Measurements from ENCODE around the gene CTSL.

Gene CTSL

GRCh38 chr9:87701931-87702421, 23.9 kb upstream of the CTSL start:
- DNase-seq = no peak

GRCh38 chr9:87702921-87703320, 23.0 kb upstream of the CTSL start:
- DNase-seq = no peak

- DNase-seq = no peak
Observed at GRCh38 chr9:87703636-87704276, 22.2 kb upstream of the CTSL start.

GRCh38 chr9:87704342-87704741, 21.6 kb upstream of the CTSL start:
- no peak for DNase-seq

- no peak for DNase-seq
Observed at GRCh38 chr9:87706066-87706739, 19.7 kb upstream of the CTSL start.

- no peak for DNase-seq
Observed at GRCh38 chr9:87707805-87708506, 18.0 kb upstream of the CTSL start.

GRCh38 chr9:87708546-87708945, 17.4 kb upstream of the CTSL start:
- no peak for DNase-seq

GRCh38 chr9:87708986-87709728, 16.8 kb upstream of the CTSL start:
- no peak for DNase-seq

- no peak for DNase-seq
Observed at GRCh38 chr9:87710443-87710842, 15.5 kb upstream of the CTSL start.

- no peak for DNase-seq
Observed at GRCh38 chr9:87711857-87712800, 13.8 kb upstream of the CTSL start.

GRCh38 chr9:87712801-87713277, 13.1 kb upstream of the CTSL start:
- no peak for DNase-seq

GRCh38 chr9:87713278-87713987, 12.5 kb upstream of the CTSL start:
- no peak for DNase-seq

- no peak for DNase-seq
Observed at GRCh38 chr9:87713988-87714330, 12.0 kb upstream of the CTSL start.

GRCh38 chr9:87714819-87715218, 11.1 kb upstream of the CTSL start:
- DNase-seq = no peak

- no peak for DNase-seq
Observed at GRCh38 chr9:87716141-87716540, 9.8 kb upstream of the CTSL start.

- no peak for DNase-seq
Observed at GRCh38 chr9:87717456-87717855, 8.5 kb upstream of the CTSL start.

GRCh38 chr9:87718231-87718630, 7.7 kb upstream of the CTSL start:
- no peak for DNase-seq

GRCh38 chr9:87718852-87719612, 6.9 kb upstream of the CTSL start:
- DNase-seq = no peak

- no peak for DNase-seq
Observed at GRCh38 chr9:87720173-87720572, 5.7 kb upstream of the CTSL start.

GRCh38 chr9:87722393-87723088, 3.4 kb upstream of the CTSL start:
- DNase-seq = no peak
